Karpas-422 (cell line): Measurements from ENCODE around the gene NGEF. TPM values are rescaled to one million over a fixed set of nuclear protein-coding genes. Genes with fewer than 3 reads are reported as not detected.
"Not testable (repeated sequence)": the region's sequence is repeated elsewhere in the genome, so short reads cannot be mapped to it uniquely, and the experiment has no call there.

Experiments used
- DNase-seq: peaks from one replicate; pipeline ENCODE4 v3.0.0-alpha.2; 2015
- H2AFZ ChIP-seq: fragments of 200-600 bp; sonication (generic); 2 replicates; pipeline ENCODE4 v1.6.1; 2014; ENCODE audit warnings: antibody characterized with exemption, low read length, mixed read lengths
- H3K27ac ChIP-seq: fragments of 200-600 bp; sonication (generic); 2 replicates; pipeline ENCODE4 v1.5.1; 2014; ENCODE audit warnings: mild to moderate bottlenecking, low read length, moderate library complexity
- H3K27me3 ChIP-seq: fragments of 200-600 bp; sonication (generic); 2 replicates; pipeline ENCODE4 v1.6.1; 2014; ENCODE audit warnings: low read length, mixed read lengths
- H3K36me3 ChIP-seq: fragments of 200-600 bp; sonication (generic); 2 replicates; pipeline ENCODE4 v1.6.1; 2014; ENCODE audit warnings: low read length, mixed read lengths; ENCODE audit not compliant: insufficient read depth
- H3K4me1 ChIP-seq: fragments of 200-600 bp; sonication (generic); 2 replicates; pipeline ENCODE4 v1.6.1; 2014; ENCODE audit warnings: mild to moderate bottlenecking, low read length, mixed read lengths
- H3K4me2 ChIP-seq: fragments of 200-600 bp; sonication (generic); 2 replicates; pipeline ENCODE4 v1.6.1; 2014; ENCODE audit warnings: low read length, low read depth, mild to moderate bottlenecking; ENCODE audit not compliant: poor library complexity, severe bottlenecking
- H3K4me3 ChIP-seq: fragments of 200-600 bp; sonication (generic); 2 replicates; pipeline ENCODE4 v1.5.1; 2014; ENCODE audit warnings: mild to moderate bottlenecking, antibody characterized with exemption, low read length, mixed read lengths
- H3K79me2 ChIP-seq: fragments of 200-600 bp; sonication (generic); 2 replicates; pipeline ENCODE4 v1.6.1; 2014; ENCODE audit warnings: mild to moderate bottlenecking, low read length, mixed read lengths
- H3K9ac ChIP-seq: fragments of 200-600 bp; sonication (generic); 2 replicates; pipeline ENCODE4 v1.6.0; 2014; ENCODE audit warnings: low read length
- H3K9me2 ChIP-seq: fragments of 200-600 bp; sonication (generic), shearing (Covaris generic); replicated peaks from 2 replicates; pipeline ENCODE4 v1.6.0; 2014; ENCODE audit warnings: mild to moderate bottlenecking, low read length, moderate library complexity; ENCODE audit not compliant: insufficient read depth
- H3K9me3 ChIP-seq: fragments of 300-700, 200-600 bp; sonication (generic); 2 replicates; pipeline ENCODE4 v1.6.1; 2014; ENCODE audit warnings: low read length, mixed read lengths
- H4K20me1 ChIP-seq: fragments of 200-600 bp; sonication (generic); 2 replicates; pipeline ENCODE4 v1.6.1; 2014; ENCODE audit warnings: mild to moderate bottlenecking, antibody characterized with exemption, low read length, low read depth; ENCODE audit not compliant: insufficient read depth
- total RNA-seq: library from RNA; depleted of rRNA; stranded (reverse); fragments of >200 nt; shearing (Covaris generic); gene quantifications from 2 replicates; pipeline ENCODE4 v1.2.3, GENCODE V29; 2014; ENCODE audit warnings: low replicate concordance

NGEF gene
- total RNA-seq, 1 experiment from 2014 or later = not detected

- Histone ChIP-seq H3K4me3 (no peak overlapping the region), H3K36me3 (peaks cover 21% of the 10 kb centered on the region; the same call in 1 of the 2 replicates), H3K27me3 (no peaks in the 10 kb centered on the region), H3K79me2 (no peaks in the 10 kb centered on the region), H3K9ac (no peak overlapping the region), H3K4me2 (no peak overlapping the region), H3K4me1 (no peaks in the 10 kb centered on the region), H2AFZ (no peak overlapping the region), H3K9me2 (no peaks in the 10 kb centered on the region), H4K20me1 (no peaks in the 10 kb centered on the region), H3K27ac (no peak overlapping the region), H3K9me3 (no peaks in the 10 kb centered on the region)
- DNase-seq = no peak
Observed at GRCh38 chr2:232860593-232861241, 152.3 kb downstream of the NGEF start.

GRCh38 chr2:232859385-232859916 lies 153.6 kb downstream of the NGEF start:
- no peak overlapping the region for H3K27ac ChIP-seq
- H4K20me1 ChIP-seq = no peaks in the 10 kb centered on the region
- DNase-seq = no peak
- H3K79me2 ChIP-seq = no peaks in the 10 kb centered on the region
- H2AFZ ChIP-seq = no peak overlapping the region
- no peaks in the 10 kb centered on the region for H3K9me2 ChIP-seq
- no peaks in the 10 kb centered on the region for H3K4me1 ChIP-seq
- no peak overlapping the region for H3K9ac ChIP-seq
- H3K27me3 ChIP-seq = no peaks in the 10 kb centered on the region
- H3K4me3 ChIP-seq = no peak overlapping the region
- H3K4me2 ChIP-seq = no peak overlapping the region
- peaks cover 21% of the 10 kb centered on the region; the same call in 1 of the 2 replicates for H3K36me3 ChIP-seq
- no peaks in the 10 kb centered on the region for H3K9me3 ChIP-seq

- H3K4me2 ChIP-seq = no peak overlapping the region
- no peak overlapping the region for H3K27ac ChIP-seq
- peaks cover 24% of the 10 kb centered on the region; the same call in 1 of the 2 replicates for H3K36me3 ChIP-seq
Observed at GRCh38 chr2:232857158-232857563, 155.9 kb downstream of the NGEF start.

DNA sequence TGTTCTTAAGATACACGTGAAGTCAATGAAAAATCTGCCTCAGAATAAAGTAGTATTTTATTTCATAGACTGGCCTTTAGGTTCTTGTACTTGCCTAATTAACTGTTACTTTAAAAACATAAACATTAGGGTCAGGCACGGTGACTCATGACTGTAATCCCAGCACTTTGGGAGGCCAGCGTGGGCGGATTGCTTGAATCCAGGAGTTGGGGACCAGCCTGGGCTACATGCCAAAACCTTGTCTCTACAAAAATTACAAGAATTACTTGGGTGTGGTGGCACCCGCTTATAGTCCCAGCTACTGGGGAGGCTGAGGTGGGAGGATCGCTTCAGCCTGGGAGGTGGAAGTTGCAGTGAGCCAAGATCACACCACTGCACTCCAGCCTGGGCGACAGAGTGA lies 159.0 kb downstream of the NGEF start:
- Histone ChIP-seq H4K20me1 (no peaks in the 10 kb centered on the region), H3K4me3 (no peak overlapping the region), H3K9me2 (no peaks in the 10 kb centered on the region), H3K27ac (no peak overlapping the region), H2AFZ (no peak overlapping the region), H3K36me3 (peaks cover 25% of the 10 kb centered on the region; the same call in 1 of the 2 replicates), H3K4me2 (no peak overlapping the region), H3K9me3 (no peaks in the 10 kb centered on the region), H3K4me1 (0 out of 2 replicates have a peak, but pooled peaks cover 4% of the 10 kb centered on the region), H3K9ac (no peak overlapping the region), H3K27me3 (no peaks in the 10 kb centered on the region), H3K79me2 (no peaks in the 10 kb centered on the region)
- DNase-seq = no peak

More at GRCh38 chr2:232857158-232857563, 155.9 kb downstream of the NGEF start:
- H3K9me3 ChIP-seq = no peaks in the 10 kb centered on the region
- no peaks in the 10 kb centered on the region for H4K20me1 ChIP-seq
- no peaks in the 10 kb centered on the region for H3K9me2 ChIP-seq
- no peak for DNase-seq
- H3K27me3 ChIP-seq = no peaks in the 10 kb centered on the region
- H3K9ac ChIP-seq = no peak overlapping the region
- H3K79me2 ChIP-seq = no peaks in the 10 kb centered on the region
- no peak overlapping the region for H2AFZ ChIP-seq
- H3K4me3 ChIP-seq = no peak overlapping the region
- H3K4me1 ChIP-seq = 0 out of 2 replicates have a peak, but pooled peaks cover 4% of the 10 kb centered on the region

DNA sequence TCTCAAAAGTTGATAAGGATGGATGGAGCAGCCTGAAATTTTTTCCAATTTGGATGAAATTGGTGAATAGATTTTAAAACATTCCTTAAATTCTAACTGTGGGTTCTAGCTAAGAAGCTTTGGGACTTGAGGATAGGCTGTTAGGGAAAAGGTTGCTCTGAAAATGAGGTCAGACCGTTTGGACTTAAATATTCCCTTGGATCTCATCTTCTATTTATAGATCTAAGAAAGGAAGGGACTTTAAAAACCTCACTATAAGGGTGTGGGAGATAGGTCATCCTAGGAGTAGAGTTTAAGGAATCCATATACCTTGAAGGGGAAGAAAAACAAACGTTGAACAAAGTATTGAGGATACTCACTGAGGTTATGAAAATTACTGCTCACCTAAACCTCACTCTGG lies 160.4 kb downstream of the NGEF start:
- H3K9me3 ChIP-seq = no peaks in the 10 kb centered on the region
- H3K27me3 ChIP-seq = no peaks in the 10 kb centered on the region
- H2AFZ ChIP-seq = no peak overlapping the region
- H4K20me1 ChIP-seq = no peaks in the 10 kb centered on the region
- H3K36me3 ChIP-seq = peaks cover 24% of the 10 kb centered on the region; the same call in 1 of the 2 replicates
- H3K9me2 ChIP-seq = no peaks in the 10 kb centered on the region
- H3K4me2 ChIP-seq = no peak overlapping the region
- 0 out of 2 replicates have a peak, but pooled peaks cover 4% of the 10 kb centered on the region for H3K4me1 ChIP-seq
- H3K79me2 ChIP-seq = no peaks in the 10 kb centered on the region
- no peak overlapping the region for H3K27ac ChIP-seq
- no peak overlapping the region for H3K9ac ChIP-seq
- no peak for DNase-seq
- no peak overlapping the region for H3K4me3 ChIP-seq

GRCh38 chr2:232852081-232852480 lies 161.0 kb downstream of the NGEF start:
- H3K4me2 ChIP-seq, H3K9me2 ChIP-seq, H3K27me3 ChIP-seq, H3K9me3 ChIP-seq, DNase-seq, H3K4me1 ChIP-seq, H2AFZ ChIP-seq, H3K27ac ChIP-seq, H3K79me2 ChIP-seq, H3K4me3 ChIP-seq, H4K20me1 ChIP-seq, H3K9ac ChIP-seq: not testable (repeated sequence)
- H3K36me3 ChIP-seq = peaks cover 21% of the 10 kb centered on the region; the same call in 1 of the 2 replicates

GRCh38 chr2:232850039-232850438 lies 163.0 kb downstream of the NGEF start:
- H3K27me3 ChIP-seq = no peaks in the 10 kb centered on the region

DNA sequence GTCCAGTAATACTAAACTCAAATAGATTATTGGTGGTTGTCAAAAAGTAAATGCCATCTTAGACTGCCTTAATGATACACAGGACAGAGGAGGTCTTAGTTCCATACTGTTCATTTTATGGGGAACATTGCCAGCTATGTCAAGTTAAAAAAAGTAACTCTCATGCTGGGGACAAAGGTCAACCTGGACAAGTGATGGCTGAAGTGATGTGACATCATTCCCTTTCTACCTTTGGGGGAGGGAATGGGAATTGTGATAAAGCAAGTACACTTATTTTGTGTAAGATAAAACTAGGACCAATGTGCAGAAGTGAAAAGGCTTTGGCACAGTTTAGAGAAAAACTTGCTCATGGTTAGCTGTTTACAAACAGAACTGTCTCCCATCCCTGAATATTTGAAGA lies 167.0 kb downstream of the NGEF start:
- Histone ChIP-seq H3K9me3 (no peaks in the 10 kb centered on the region), H3K27me3 (no peaks in the 10 kb centered on the region), H3K9ac (no peak overlapping the region), H3K4me3 (no peak overlapping the region), H2AFZ (no peak overlapping the region), H3K36me3 (peaks cover 32% of the 10 kb centered on the region), H3K4me2 (no peak overlapping the region), H3K9me2 (no peaks in the 10 kb centered on the region), H3K4me1 (no peaks in the 10 kb centered on the region), H3K79me2 (no peaks in the 10 kb centered on the region), H4K20me1 (no peaks in the 10 kb centered on the region), H3K27ac (no peak overlapping the region)
- DNase-seq = no peak

More at GRCh38 chr2:232850039-232850438, 163.0 kb downstream of the NGEF start:
- Histone ChIP-seq H3K36me3 (peaks cover 27% of the 10 kb centered on the region), H4K20me1 (no peaks in the 10 kb centered on the region), H3K9me3 (no peaks in the 10 kb centered on the region), H3K4me1 (0 out of 2 replicates have a peak, but pooled peaks cover 4% of the 10 kb centered on the region), H3K27ac (no peak overlapping the region), H3K79me2 (no peaks in the 10 kb centered on the region), H2AFZ (no peak overlapping the region), H3K4me3 (no peak overlapping the region), H3K4me2 (no peak overlapping the region), H3K9ac (no peak overlapping the region), H3K9me2 (no peaks in the 10 kb centered on the region)
- no peak for DNase-seq
